ENCODE measurements around the gene COL6A1. TPM values are rescaled to one million over a fixed set of nuclear protein-coding genes. Genes with fewer than 3 reads are reported as not detected.

COL6A1 gene
- total RNA-seq, 1 experiment from 2014 or later, result 193 TPM

- H4K91ac ChIP-seq (ENCODE audit: insufficient read length, low read depth, low read length), result no peak overlapping the region
- H3T11ph ChIP-seq (ENCODE audit: low read length), result no peak overlapping the region
- no peak overlapping the region for H2AFZ ChIP-seq (ENCODE audit: low read length)
- no peak overlapping the region for H3K18ac ChIP-seq (ENCODE audit: insufficient read length, low read depth, low read length)
- no peak overlapping the region for H3K56ac ChIP-seq (ENCODE audit: insufficient read length, low read depth, low read length)
- H3K23ac ChIP-seq (ENCODE audit: insufficient read length, low read depth, low read length), result no peak overlapping the region
- no peak overlapping the region for H2BK5ac ChIP-seq (ENCODE audit: insufficient read length, low read length)
- no peak overlapping the region for H2AK5ac ChIP-seq (ENCODE audit: insufficient read length, low read length)
- DNase-seq, result no peak
- no peaks in the 10 kb centered on the region for H4K20me1 ChIP-seq (ENCODE audit: control insufficient read depth, insufficient read depth, insufficient read length)
- Mint-ChIP-seq H3K27ac (no peak overlapping the region), H3K4me3 (no peak overlapping the region), H3K36me3 (ENCODE audit: insufficient read depth in 1 of 3, low read depth in 3 of 3) (peaks cover 0 to 2% (median 0%) of the 10 kb centered on the region in 3 experiments; a peak in 1 of 7 replicates), H3K4me1 (no peaks in the 10 kb centered on the region), H3K9me3 (no peaks in the 10 kb centered on the region; a peak in 2 of 5 replicates), H3K27me3 (ENCODE audit: low read depth) (peaks cover 15% of the 10 kb centered on the region)
- H3K27ac ChIP-seq (ENCODE audit: insufficient read length, low read depth, low read length), result no peak overlapping the region
- no peak overlapping the region for H3K4me2 ChIP-seq (ENCODE audit: insufficient read depth, insufficient read length, low read length)
- H4K8ac ChIP-seq (replicated peaks; ENCODE audit: insufficient read length, low read depth, low read length), result no peak overlapping the region
- no peak overlapping the region for H4K5ac ChIP-seq (ENCODE audit: insufficient read length, low read depth, low read length)
- H3K4me1 ChIP-seq (ENCODE audit: insufficient read depth, low read length), result no peaks in the 10 kb centered on the region
- H3K23me2 ChIP-seq (ENCODE audit: insufficient read length, low read depth, low read length, poor library complexity, severe bottlenecking), result no peaks in the 10 kb centered on the region
- H3K14ac ChIP-seq (ENCODE audit: insufficient read depth, low read length), result no peak overlapping the region
- no peak overlapping the region for H3K4ac ChIP-seq (ENCODE audit: low read depth, low read length)
- no peaks in the 10 kb centered on the region for H3K27me3 ChIP-seq (ENCODE audit: insufficient read depth, low read length)
- H2BK12ac ChIP-seq (ENCODE audit: insufficient read length, low read depth, low read length), result no peak overlapping the region
- no peak overlapping the region for H2BK20ac ChIP-seq (ENCODE audit: low read depth, low read length, poor library complexity, severe bottlenecking)
- H3K9me3 ChIP-seq (ENCODE audit: control insufficient read depth, low read depth, low read length), result no peaks in the 10 kb centered on the region
- WGBS (ENCODE audit: extremely low coverage, insufficient read length, low lambda C conversion rate), result no CpG with 5 or more reads among the region's 3 CpGs
- no peak overlapping the region for H2BK15ac ChIP-seq (ENCODE audit: low read depth, low read length)
- no peak overlapping the region for H2BK120ac ChIP-seq (ENCODE audit: low read depth, low read length, poor library complexity, severe bottlenecking)
- H3K79me1 ChIP-seq (ENCODE audit: insufficient read depth, low read depth, low read length, poor library complexity, severe bottlenecking), result no peaks in the 10 kb centered on the region
- TF ChIP-seq, protein P1, sequence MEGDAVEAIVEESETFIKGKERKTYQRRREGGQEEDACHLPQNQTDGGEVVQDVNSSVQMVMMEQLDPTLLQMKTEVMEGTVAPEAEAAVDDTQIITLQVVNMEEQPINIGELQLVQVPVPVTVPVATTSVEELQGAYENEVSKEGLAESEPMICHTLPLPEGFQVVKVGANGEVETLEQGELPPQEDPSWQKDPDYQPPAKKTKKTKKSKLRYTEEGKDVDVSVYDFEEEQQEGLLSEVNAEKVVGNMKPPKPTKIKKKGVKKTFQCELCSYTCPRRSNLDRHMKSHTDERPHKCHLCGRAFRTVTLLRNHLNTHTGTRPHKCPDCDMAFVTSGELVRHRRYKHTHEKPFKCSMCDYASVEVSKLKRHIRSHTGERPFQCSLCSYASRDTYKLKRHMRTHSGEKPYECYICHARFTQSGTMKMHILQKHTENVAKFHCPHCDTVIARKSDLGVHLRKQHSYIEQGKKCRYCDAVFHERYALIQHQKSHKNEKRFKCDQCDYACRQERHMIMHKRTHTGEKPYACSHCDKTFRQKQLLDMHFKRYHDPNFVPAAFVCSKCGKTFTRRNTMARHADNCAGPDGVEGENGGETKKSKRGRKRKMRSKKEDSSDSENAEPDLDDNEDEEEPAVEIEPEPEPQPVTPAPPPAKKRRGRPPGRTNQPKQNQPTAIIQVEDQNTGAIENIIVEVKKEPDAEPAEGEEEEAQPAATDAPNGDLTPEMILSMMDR (conservative IDR thresholded peaks at IDR 0.05), result no peak
- 0 out of 2 replicates have a peak, but pooled peaks cover 1% of the 10 kb centered on the region for H3K79me2 ChIP-seq (ENCODE audit: insufficient read depth, low read length)
- H3K9ac ChIP-seq (ENCODE audit: extremely low read depth, insufficient read length, low read length), result no peak overlapping the region
Measured at GRCh38 chr21:46018615-46019014, 37.0 kb downstream of the COL6A1 start.
